Uterus (tissue), 2 donors: ENCODE data around the gene IGFBP1.

Experiments used
- CTCF ChIP-seq, 4 experiments: fragments of 200-600 bp in 2 of 4; fragments of 450-650 bp in 2 of 4; sonication (generic) in 2 of 4; IDR thresholded peaks; one replicate each; pipeline ENCODE4 v1.5.1; 2016 to 2019; ENCODE audit warnings: antibody characterized with exemption in 4 of 4, mild to moderate bottlenecking in 2 of 4, moderate library complexity in 1 of 4
- POLR2A ChIP-seq, 2 donors: fragments of 450-650 bp; IDR thresholded peaks; one replicate each; pipeline ENCODE4 v1.6.1; 2016; ENCODE audit warnings: antibody characterized with exemption in 2 of 2, mild to moderate bottlenecking in 1 of 2, moderate library complexity in 1 of 2

- no peak for TF ChIP-seq CTCF (IDR thresholded peaks at IDR 0.05)
- TF ChIP-seq POLR2A (IDR thresholded peaks at IDR 0.05), result no peak
Measured at GRCh38 chr7:45924283-45924682, 36.0 kb downstream of the IGFBP1 start.
